Glutamatergic neuron (in vitro differentiated cells): Measurements from ENCODE around the gene NR4A3. TPM values are rescaled to one million over a fixed set of nuclear protein-coding genes. Genes with fewer than 3 reads are reported as not detected.
"Not testable (repeated sequence)": the region's sequence is repeated elsewhere in the genome, so short reads cannot be mapped to it uniquely, and the experiment has no call there.

ENCODE experiments used
- DNase-seq: peaks from one replicate; pipeline ENCODE4 v3.0.0; 2022
- H3K27ac Mint-ChIP-seq: one replicate; pipeline ENCODE4 v1.8.0; 2020; ENCODE audit warnings: mild to moderate bottlenecking, mixed read lengths, inconsistent platforms; ENCODE audit not compliant: unreplicated experiment
- H3K27me3 Mint-ChIP-seq: one replicate; pipeline ENCODE4 v1.8.0; 2020; ENCODE audit warnings: mild to moderate bottlenecking, moderate library complexity, mixed read lengths, inconsistent platforms; ENCODE audit not compliant: unreplicated experiment
- H3K36me3 Mint-ChIP-seq: one replicate; pipeline ENCODE4 v1.8.0; 2020; ENCODE audit warnings: mild to moderate bottlenecking, mixed read lengths, inconsistent platforms; ENCODE audit not compliant: unreplicated experiment
- H3K4me1 Mint-ChIP-seq: one replicate; pipeline ENCODE4 v1.8.0; 2020; ENCODE audit warnings: mild to moderate bottlenecking, low read depth, mixed read lengths, inconsistent platforms; ENCODE audit not compliant: unreplicated experiment
- H3K4me3 Mint-ChIP-seq: one replicate; pipeline ENCODE4 v1.8.0; 2020; ENCODE audit warnings: mild to moderate bottlenecking, mixed read lengths, inconsistent platforms; ENCODE audit not compliant: unreplicated experiment
- H3K9me3 Mint-ChIP-seq: one replicate; pipeline ENCODE4 v1.8.0; 2020; ENCODE audit warnings: mild to moderate bottlenecking, moderate library complexity, mixed read lengths, inconsistent platforms; ENCODE audit not compliant: unreplicated experiment
- long read RNA-seq: library from polyadenylated mRNA; unstranded; transcript quantifications from one replicate; pipeline ENCODE4 v2.0.0, GENCODE V29; 2020; ENCODE audit not compliant: unreplicated experiment
- total RNA-seq: library from RNA; stranded (reverse); fragmentation: NEBNext Ultra II Directional; extraction: Animal tissue kit (Norgen Biotek cat#: 25700); gene quantifications from one replicate; pipeline ENCODE4 v1.2.1, GENCODE V29; 2021; ENCODE audit not compliant: unreplicated experiment
- TF ChIP-seq, protein P1 (sequence below): fragments of 200-600 bp; sonication (generic); IDR thresholded peaks from one replicate; pipeline ENCODE4 v1.5.0; 2021; ENCODE audit not compliant: partially characterized antibody, unreplicated experiment

NR4A3 gene
- 4.1 TPM for total RNA-seq
- long read RNA-seq, result 0 reads

DNA sequence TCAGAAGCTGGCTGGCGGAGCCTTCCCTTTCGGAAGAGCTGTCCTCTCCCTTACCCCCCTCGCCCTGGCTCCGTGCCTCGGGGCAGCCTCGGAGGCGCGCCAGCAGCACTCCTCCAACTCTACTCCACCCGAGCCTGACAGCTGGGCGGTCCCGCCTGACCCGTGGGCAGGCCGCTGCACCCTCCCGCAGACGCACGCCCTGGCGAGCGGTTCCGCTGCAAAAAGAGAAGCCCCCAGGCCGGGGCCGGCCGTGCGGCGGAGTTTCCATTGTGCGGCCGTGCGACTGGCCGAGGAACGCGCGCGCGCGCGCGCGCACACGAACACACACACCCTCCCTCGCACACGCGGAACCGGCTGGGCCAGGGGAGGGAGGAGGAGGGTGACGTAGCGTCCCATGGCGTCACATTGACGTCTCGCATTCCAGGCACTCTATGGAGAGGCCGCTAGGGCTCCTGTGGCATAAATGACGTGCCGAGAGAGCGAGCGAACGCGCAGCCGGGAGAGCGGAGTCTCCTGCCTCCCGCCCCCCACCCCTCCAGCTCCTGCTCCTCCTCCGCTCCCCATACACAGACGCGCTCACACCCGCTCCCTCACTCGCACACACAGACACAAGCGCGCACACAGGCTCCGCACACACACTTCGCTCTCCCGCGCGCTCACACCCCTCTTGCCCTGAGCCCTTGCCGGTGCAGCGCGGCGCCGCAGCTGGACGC is at the start of gene NR4A3:
Gene NR4A3 (plus strand): TSS at position 490 of the 713 bp plus-strand sequence. CDS start 6,158 bp downstream, outside the sequence.
- peak within 1 kb of the TSS; percentile 97 for H3K4me3 Mint-ChIP-seq
- peaks cover 11% of the 10 kb centered on the region for H3K4me1 Mint-ChIP-seq
- H3K9me3 Mint-ChIP-seq, result peaks cover 29% of the 10 kb centered on the region
- H3K27ac Mint-ChIP-seq, result peak within 1 kb of the TSS; percentile 96
- TF ChIP-seq, protein P1, sequence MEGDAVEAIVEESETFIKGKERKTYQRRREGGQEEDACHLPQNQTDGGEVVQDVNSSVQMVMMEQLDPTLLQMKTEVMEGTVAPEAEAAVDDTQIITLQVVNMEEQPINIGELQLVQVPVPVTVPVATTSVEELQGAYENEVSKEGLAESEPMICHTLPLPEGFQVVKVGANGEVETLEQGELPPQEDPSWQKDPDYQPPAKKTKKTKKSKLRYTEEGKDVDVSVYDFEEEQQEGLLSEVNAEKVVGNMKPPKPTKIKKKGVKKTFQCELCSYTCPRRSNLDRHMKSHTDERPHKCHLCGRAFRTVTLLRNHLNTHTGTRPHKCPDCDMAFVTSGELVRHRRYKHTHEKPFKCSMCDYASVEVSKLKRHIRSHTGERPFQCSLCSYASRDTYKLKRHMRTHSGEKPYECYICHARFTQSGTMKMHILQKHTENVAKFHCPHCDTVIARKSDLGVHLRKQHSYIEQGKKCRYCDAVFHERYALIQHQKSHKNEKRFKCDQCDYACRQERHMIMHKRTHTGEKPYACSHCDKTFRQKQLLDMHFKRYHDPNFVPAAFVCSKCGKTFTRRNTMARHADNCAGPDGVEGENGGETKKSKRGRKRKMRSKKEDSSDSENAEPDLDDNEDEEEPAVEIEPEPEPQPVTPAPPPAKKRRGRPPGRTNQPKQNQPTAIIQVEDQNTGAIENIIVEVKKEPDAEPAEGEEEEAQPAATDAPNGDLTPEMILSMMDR, result no peak
- H3K27me3 Mint-ChIP-seq, result peaks cover 31% of the 10 kb centered on the region
- peak; percentile 94 for DNase-seq
- H3K36me3 Mint-ChIP-seq, result no peaks in the 10 kb centered on the region

DNA sequence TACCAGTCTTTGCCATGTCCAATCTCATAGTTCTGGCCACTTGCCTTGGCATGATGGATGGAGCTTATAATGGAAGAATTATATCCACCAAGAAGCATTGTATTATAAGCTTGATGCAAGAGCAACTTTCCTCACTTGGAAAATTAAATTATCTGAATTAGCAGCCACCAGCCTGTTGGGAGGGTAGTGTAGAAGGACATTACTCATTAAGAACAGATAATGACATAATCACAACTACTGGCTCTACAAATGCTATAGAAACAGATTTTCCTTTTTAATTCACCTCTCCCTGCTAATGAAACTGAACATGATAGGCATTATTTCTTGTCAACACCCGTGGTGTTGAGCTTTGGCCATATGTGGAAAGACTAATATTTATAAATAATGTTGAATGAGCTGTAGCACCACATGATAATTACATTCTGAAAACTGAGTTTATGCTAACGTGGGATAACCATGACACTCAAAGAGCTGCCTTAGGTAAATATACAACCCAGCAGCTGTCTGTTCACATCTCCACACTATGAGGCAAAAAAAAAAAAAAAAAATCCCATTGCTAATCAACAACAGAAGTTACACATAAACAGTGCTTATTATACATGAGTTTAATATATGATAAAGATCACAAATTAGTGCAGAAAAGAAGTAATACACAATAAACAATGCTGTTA is 48.1 kb upstream of the NR4A3 start:
- Mint-ChIP-seq H3K27ac (no peak overlapping the region), H3K9me3 (no peaks in the 10 kb centered on the region), H3K36me3 (no peaks in the 10 kb centered on the region), H3K4me1 (peaks cover 17% of the 10 kb centered on the region), H3K27me3 (peaks cover 3% of the 10 kb centered on the region), H3K4me3 (no peak overlapping the region)
- TF ChIP-seq, protein P1, result no peak
- DNase-seq, result no peak

GRCh38 chr9:99778308-99778707 is 43.4 kb upstream of the NR4A3 start:
- peaks cover 3% of the 10 kb centered on the region for H3K27me3 Mint-ChIP-seq
- DNase-seq, result no peak
- TF ChIP-seq, protein P1, result no peak
- no peak overlapping the region for H3K4me3 Mint-ChIP-seq
- no peaks in the 10 kb centered on the region for H3K36me3 Mint-ChIP-seq
- H3K9me3 Mint-ChIP-seq, result no peaks in the 10 kb centered on the region
- H3K4me1 Mint-ChIP-seq, result peaks cover 23% of the 10 kb centered on the region
- no peak overlapping the region for H3K27ac Mint-ChIP-seq

GRCh38 chr9:99778836-99779235 is 42.8 kb upstream of the NR4A3 start:
- Mint-ChIP-seq H3K9me3 (no peaks in the 10 kb centered on the region), H3K27me3 (peaks cover 3% of the 10 kb centered on the region), H3K27ac (peak overlapping the region; percentile 10), H3K36me3 (no peaks in the 10 kb centered on the region), H3K4me3 (no peak overlapping the region), H3K4me1 (peaks cover 19% of the 10 kb centered on the region)
- no peak for DNase-seq
- TF ChIP-seq, protein P1, result no peak

DNA sequence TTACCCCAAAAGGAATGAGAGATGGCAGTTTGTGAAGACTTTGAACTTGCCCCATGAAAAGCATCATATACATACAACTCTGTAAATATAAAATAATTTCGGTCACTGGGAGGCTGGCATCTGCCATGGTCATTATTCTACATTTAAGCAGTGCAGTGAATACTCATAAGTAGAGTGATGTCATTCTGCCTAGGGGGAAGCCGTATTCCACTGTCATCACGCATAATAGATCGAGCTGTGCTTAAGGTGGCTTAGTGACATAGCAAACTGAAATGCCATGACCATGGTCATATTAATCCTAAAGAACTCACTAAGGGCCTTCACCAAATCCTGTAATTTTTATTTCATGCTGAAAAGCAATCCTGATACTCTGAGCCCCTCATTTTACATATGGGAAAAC is 42.4 kb upstream of the NR4A3 start:
- H3K36me3 Mint-ChIP-seq, result no peaks in the 10 kb centered on the region
- DNase-seq, result no peak
- peaks cover 3% of the 10 kb centered on the region for H3K27me3 Mint-ChIP-seq
- no peak overlapping the region for H3K4me3 Mint-ChIP-seq
- peak overlapping the region; percentile 10 for H3K27ac Mint-ChIP-seq
- H3K9me3 Mint-ChIP-seq, result no peaks in the 10 kb centered on the region
- H3K4me1 Mint-ChIP-seq, result peaks cover 16% of the 10 kb centered on the region
- TF ChIP-seq, protein P1, result no peak

DNA sequence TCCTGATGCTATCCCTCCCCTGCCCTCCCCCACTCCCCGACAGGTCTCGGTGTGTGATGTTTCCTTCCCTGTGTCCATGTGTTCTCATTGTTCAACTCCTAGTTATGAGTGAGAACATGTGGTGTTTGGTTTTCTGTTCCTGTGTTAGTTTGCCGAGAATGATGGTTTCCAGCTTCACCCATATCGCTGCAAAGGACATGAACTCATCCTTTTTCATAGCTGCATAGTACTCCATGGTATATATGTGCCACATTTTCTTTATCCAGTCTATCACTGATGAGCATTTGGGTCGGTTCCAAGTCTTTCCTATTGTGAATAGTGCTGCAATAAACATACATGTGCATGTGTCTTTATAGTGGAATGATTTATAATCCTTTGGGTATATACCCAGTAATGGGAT is 39.3 kb upstream of the NR4A3 start:
- not testable (repeated sequence) for H3K4me1 Mint-ChIP-seq

More for the DNA sequence above, 39.3 kb upstream of the NR4A3 start:
- not testable (repeated sequence) for H3K27ac Mint-ChIP-seq, H3K9me3 Mint-ChIP-seq, H3K27me3 Mint-ChIP-seq, DNase-seq, H3K36me3 Mint-ChIP-seq, H3K4me3 Mint-ChIP-seq
